HepG2 (cell line): ENCODE results near the gene PDGFA. TPM values are rescaled to one million over a fixed set of nuclear protein-coding genes. Genes with fewer than 3 reads are reported as not detected.
A peak's percentile ranks its signal among the peaks of the same experiment; 100 is the strongest.

Experiments
- AHR ChIP-seq: IDR thresholded peaks from 2 replicates; pipeline ENCODE4 v1.6.1; 2018; ENCODE audit warnings: missing genetic modification reagents, missing compliant biosample characterization
- MED8 ChIP-seq: sonication (generic); formaldehyde crosslinking; IDR thresholded peaks from 2 replicates; pipeline ENCODE4 v1.8.1; 2023; ENCODE audit warnings: mild to moderate bottlenecking, missing genetic modification reagents; ENCODE audit not compliant: insufficient replicate concordance
- MYC ChIP-seq: sonication (generic); formaldehyde crosslinking; IDR thresholded peaks from 2 replicates; pipeline ENCODE4 v1.9.0; 2021; ENCODE audit warnings: missing genetic modification reagents, borderline replicate concordance
- PCBP1 ChIP-seq: fragments of 200-400 bp; formaldehyde crosslinking; IDR thresholded peaks from 2 replicates; pipeline ENCODE4 v1.6.1; 2017; ENCODE audit warnings: mild to moderate bottlenecking, low read depth, low read length, borderline replicate concordance
- PHF21A ChIP-seq: sonication (generic); formaldehyde crosslinking; IDR thresholded peaks from 2 replicates; pipeline ENCODE4 v1.5.0; 2020; ENCODE audit warnings: mild to moderate bottlenecking, missing genetic modification reagents
- POLR2G ChIP-seq: fragments of 200-400 bp; formaldehyde crosslinking; IDR thresholded peaks from 2 replicates; pipeline ENCODE4 v1.6.1; 2018; ENCODE audit warnings: mild to moderate bottlenecking, low read depth, low read length, moderate library complexity
- PPARG ChIP-seq: conservative IDR thresholded peaks from 2 replicates; pipeline ENCODE4 v1.6.1; 2016; ENCODE audit warnings: missing biosample characterization, missing genetic modification reagents
- RXRA ChIP-seq: sonication (generic); formaldehyde crosslinking; IDR thresholded peaks from 2 replicates; pipeline ENCODE4 v1.5.1; 2020; ENCODE audit warnings: missing genetic modification reagents
- SOX13 ChIP-seq, 3 experiments: fragments of 450-650 bp in 1 of 3; sonication (generic) in 1 of 3; formaldehyde crosslinking in 1 of 3; IDR thresholded peaks in 2 of 3; conservative IDR thresholded peaks in 1 of 3; 2 replicates each; pipeline versions ENCODE4 v1.5.0 to v1.6.1; 2016 to 2020; ENCODE audit warnings: antibody characterized with exemption in 1 of 3, mild to moderate bottlenecking in 1 of 3, missing compliant biosample characterization in 1 of 3, missing genetic modification reagents in 1 of 3, moderate library complexity in 1 of 3
- SP2 ChIP-seq: sonication (generic); formaldehyde crosslinking; IDR thresholded peaks from 2 replicates; pipeline ENCODE4 v1.5.1; 2020; ENCODE audit warnings: mild to moderate bottlenecking, missing genetic modification reagents
- SP5 ChIP-seq: IDR thresholded peaks from 2 replicates; pipeline ENCODE4 v1.6.1; 2016; ENCODE audit warnings: low read depth, borderline replicate concordance
- TBL1XR1 ChIP-seq: fragments of 150-350 bp; IDR thresholded peaks from 2 replicates; pipeline ENCODE4 v1.6.1; 2014; ENCODE audit warnings: borderline replicate concordance, low read length; ENCODE audit not compliant: partially characterized antibody
- TCF7 ChIP-seq: sonication (generic); IDR thresholded peaks from 2 replicates; pipeline ENCODE4 v1.6.1; 2016; ENCODE audit warnings: antibody characterized with exemption, low read depth
- TCF7L2 ChIP-seq: IDR thresholded peaks from 2 replicates; pipeline ENCODE4 v1.6.1; 2011; ENCODE audit warnings: mild to moderate bottlenecking, low read depth, low read length, moderate library complexity
- ZBED4 ChIP-seq: sonication (generic); formaldehyde crosslinking; IDR thresholded peaks from 2 replicates; pipeline ENCODE4 v1.4.0; 2020; ENCODE audit warnings: missing genetic modification reagents, borderline replicate concordance
- ZFY ChIP-seq: sonication (generic); formaldehyde crosslinking; IDR thresholded peaks from 2 replicates; pipeline ENCODE4 v1.4.0; 2020; ENCODE audit warnings: missing genetic modification reagents
- ZNF138 ChIP-seq: sonication (generic); formaldehyde crosslinking; IDR thresholded peaks from 2 replicates; pipeline ENCODE4 v1.5.0; 2020; ENCODE audit warnings: mild to moderate bottlenecking, low read depth, missing genetic modification reagents
- ZNF30 ChIP-seq: sonication (generic); formaldehyde crosslinking; IDR thresholded peaks from 2 replicates; pipeline ENCODE4 v1.5.0; 2020; ENCODE audit warnings: mild to moderate bottlenecking, missing genetic modification reagents
- ZNF331 ChIP-seq: sonication (generic); formaldehyde crosslinking; IDR thresholded peaks from 2 replicates; pipeline ENCODE4 v1.4.0; 2020; ENCODE audit warnings: missing genetic modification reagents
- ZNF660 ChIP-seq: sonication (generic); formaldehyde crosslinking; IDR thresholded peaks from 2 replicates; pipeline ENCODE4 v1.5.1; 2020; ENCODE audit warnings: mild to moderate bottlenecking, low read depth, missing genetic modification reagents, borderline replicate concordance
- ZNF703 ChIP-seq: sonication (generic); formaldehyde crosslinking; IDR thresholded peaks from 2 replicates; pipeline ENCODE4 v1.5.1; 2020; ENCODE audit warnings: missing genetic modification reagents, mild to moderate bottlenecking, moderate library complexity, borderline replicate concordance
- ZNF710 ChIP-seq: sonication (generic); formaldehyde crosslinking; IDR thresholded peaks from 2 replicates; pipeline ENCODE4 v1.5.0; 2020; ENCODE audit warnings: mild to moderate bottlenecking, missing genetic modification reagents, borderline replicate concordance
- ZNF740 ChIP-seq: sonication (generic); formaldehyde crosslinking; IDR thresholded peaks from 2 replicates; pipeline ENCODE4 v1.4.0; 2020; ENCODE audit warnings: missing genetic modification reagents
- ZNF777 ChIP-seq: sonication (generic); formaldehyde crosslinking; IDR thresholded peaks from 2 replicates; pipeline ENCODE4 v1.4.0; 2020; ENCODE audit warnings: missing genetic modification reagents
- polyA plus RNA-seq, 8 experiments: library from polyadenylated mRNA; depleted of rRNA in 3 of 8; stranded (reverse) in 7 of 8; unstranded in 1 of 8; fragments of >200 nt; fragmentation: Illumina TruSeq in 4 of 8; extraction: Trizol in 4 of 8; gene quantifications; 2 replicates each; pipeline versions ENCODE4 v1.2.1 to v1.2.3, GENCODE V29; 2011 to 2016; ENCODE audit warnings: low read depth in 4 of 8, missing spikeins in 1 of 8, mixed read lengths in 1 of 8; ENCODE audit not compliant: insufficient read depth in 1 of 8
- total RNA-seq, 5 experiments: library from RNA; depleted of rRNA; stranded (reverse); fragments of >200 nt; fragmentation: Illumina TruSeq; extraction: Trizol; gene quantifications; 2 replicates each; pipeline ENCODE4 v1.2.3, GENCODE V29; 2016; ENCODE audit warnings: low read depth in 1 of 5

The PDGFA gene
- total and polyA plus RNA-seq, 2 of the 13 experiments (the other 11 are each of a cell fraction or from before 2014, with no cell fraction given), result 1.5 to 3.4 TPM

- TF ChIP-seq ZBED4 (peak; percentile 87), TCF7L2 (no peak), POLR2G (0 out of 2 replicates have a peak, but pooled peaks have one; percentile 6), PCBP1 (peak; percentile 95), RXRA (0 out of 2 replicates have a peak, but pooled peaks have one; percentile 24), ZNF331 (CRISPR knock-in tag) (peak; percentile 56; the same call in 1 of the 2 replicates), TBL1XR1 (no peak), ZFY (peak; percentile 63; the same call in 1 of the 2 replicates), ZNF740 (CRISPR knock-in tag) (0 out of 2 replicates have a peak, but pooled peaks have one; percentile 49), ZNF710 (CRISPR knock-in tag) (peak; percentile 60; the same call in 1 of the 2 replicates), PHF21A (CRISPR knock-in tag) (peak; percentile 26; the same call in 1 of the 2 replicates), ZNF138 (CRISPR knock-in tag) (no peak), SP5 (CRISPR knock-in tag) (peak; percentile 37), ZNF30 (no peak), SP2 (CRISPR knock-in tag) (no peak), TCF7 (no peak), ZNF660 (no peak), PPARG (CRISPR knock-in tag) (0 out of 2 replicates have a peak, but pooled peaks have one; percentile 25), ZNF703 (no peak), MYC (CRISPR knock-in tag) (0 out of 2 replicates have a peak, but pooled peaks have one; percentile 47), AHR (CRISPR knock-in tag) (0 out of 2 replicates have a peak, but pooled peaks have one; percentile 28), ZNF777 (CRISPR knock-in tag) (peak; percentile 34; the same call in 1 of the 2 replicates), SOX13 (IDR thresholded peaks at IDR 0.05) (no peak), SOX13 (CRISPR knock-in tag; conservative IDR thresholded peaks at IDR 0.05 in 1 of 2, IDR thresholded peaks at IDR 0.05 in 1 of 2) (0 out of 4 replicates have a peak, but pooled peaks of 1 of the 2 experiments have one; percentile 14), MED8 (CRISPR knock-in tag) (peak; percentile 56)
These were observed 20.2 kb upstream of the PDGFA start (continued) for GRCh38 chr7:539731-540411.
